ACC112 (cell line): ENCODE results near the gene SPEF2.

Experiments
- H2AFZ ChIP-seq: fragments of 200-600 bp; sonication (generic); one replicate; pipeline ENCODE4 v1.6.0; 2017; ENCODE audit warnings: antibody characterized with exemption, low read length; ENCODE audit not compliant: unreplicated experiment
- H3K27ac ChIP-seq: fragments of 200-600 bp; sonication (generic); 2 replicates; pipeline ENCODE4 v1.5.1; 2014; ENCODE audit warnings: low read depth, mild to moderate bottlenecking, antibody characterized with exemption, low read length, moderate library complexity
- H3K27me3 ChIP-seq: fragments of 200-600 bp; sonication (generic); 2 replicates; pipeline ENCODE4 v1.6.1; 2014; ENCODE audit warnings: mild to moderate bottlenecking, antibody characterized with exemption, low read length, moderate library complexity, mixed read lengths; ENCODE audit not compliant: insufficient read depth
- H3K36me3 ChIP-seq: fragments of 200-600 bp; sonication (generic); 2 replicates; pipeline ENCODE4 v1.6.1; 2016; ENCODE audit warnings: mild to moderate bottlenecking, antibody characterized with exemption, low read length, moderate library complexity, mixed read lengths; ENCODE audit not compliant: insufficient read depth
- H3K4me1 ChIP-seq: fragments of 200-600 bp; sonication (generic); one replicate; pipeline ENCODE4 v1.6.1; 2016; ENCODE audit warnings: low read length, mixed read lengths; ENCODE audit not compliant: insufficient read depth, unreplicated experiment, control insufficient read depth
- H3K4me3 ChIP-seq: fragments of 200-600 bp; sonication (generic); 2 replicates; pipeline ENCODE4 v1.5.1; 2014; ENCODE audit warnings: mild to moderate bottlenecking, low read depth, low read length
- H3K79me2 ChIP-seq: fragments of 200-600 bp; sonication (generic); one replicate; pipeline ENCODE4 v1.6.0; 2016; ENCODE audit warnings: low read length; ENCODE audit not compliant: control insufficient read depth, unreplicated experiment, insufficient read depth

Gene SPEF2

DNA sequence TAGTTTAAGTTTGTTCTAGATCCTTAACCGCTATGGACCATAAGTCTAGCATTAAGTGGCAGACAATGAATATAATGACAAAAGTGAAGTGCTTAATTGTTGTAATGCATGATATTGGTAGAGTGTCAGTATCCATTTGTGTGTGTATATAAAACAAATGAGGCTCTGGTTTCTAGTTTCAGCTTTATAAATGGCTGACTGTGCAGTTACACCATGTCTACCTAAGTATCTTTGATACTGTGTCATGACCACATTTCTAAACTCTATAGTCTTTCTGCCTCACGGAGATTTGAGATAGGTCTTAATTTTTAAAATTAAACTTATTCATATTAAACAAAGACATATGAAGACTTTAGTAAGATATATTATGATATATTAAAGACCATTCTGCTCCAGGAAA, 92.0 kb downstream of the SPEF2 start:
- no peak overlapping the region for H3K4me3 ChIP-seq
- no peaks in the 10 kb centered on the region for H3K79me2 ChIP-seq
- no peaks in the 10 kb centered on the region for H3K36me3 ChIP-seq
- H3K27me3 ChIP-seq, result no peaks in the 10 kb centered on the region
- no peak overlapping the region for H3K27ac ChIP-seq
- no peak overlapping the region for H2AFZ ChIP-seq
- no peaks in the 10 kb centered on the region for H3K4me1 ChIP-seq

DNA sequence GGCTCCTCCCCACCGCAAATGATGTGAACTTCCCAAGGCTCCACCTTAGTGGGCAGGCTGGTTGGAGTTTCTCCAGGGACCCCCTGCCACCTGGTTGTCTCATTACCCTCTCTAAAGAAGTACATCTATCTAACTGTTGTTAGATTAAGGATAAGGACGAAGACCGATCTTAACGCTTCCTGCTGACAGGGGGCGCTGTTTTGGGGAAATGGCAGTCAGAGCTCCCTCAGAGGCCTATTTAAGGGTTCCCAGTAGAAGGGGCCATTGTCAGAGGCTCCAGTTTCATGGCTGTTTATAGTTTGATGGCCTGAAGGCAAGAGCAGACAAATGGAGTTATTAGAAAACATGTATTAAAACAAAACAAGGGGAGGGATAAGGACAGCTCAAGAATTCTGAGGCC, 100.1 kb downstream of the SPEF2 start:
- no peak overlapping the region for H2AFZ ChIP-seq
- no peaks in the 10 kb centered on the region for H3K4me1 ChIP-seq
- H3K27me3 ChIP-seq, result no peaks in the 10 kb centered on the region
- H3K27ac ChIP-seq, result no peak overlapping the region
- H3K36me3 ChIP-seq, result no peaks in the 10 kb centered on the region
- no peak overlapping the region for H3K4me3 ChIP-seq
- no peaks in the 10 kb centered on the region for H3K79me2 ChIP-seq

DNA sequence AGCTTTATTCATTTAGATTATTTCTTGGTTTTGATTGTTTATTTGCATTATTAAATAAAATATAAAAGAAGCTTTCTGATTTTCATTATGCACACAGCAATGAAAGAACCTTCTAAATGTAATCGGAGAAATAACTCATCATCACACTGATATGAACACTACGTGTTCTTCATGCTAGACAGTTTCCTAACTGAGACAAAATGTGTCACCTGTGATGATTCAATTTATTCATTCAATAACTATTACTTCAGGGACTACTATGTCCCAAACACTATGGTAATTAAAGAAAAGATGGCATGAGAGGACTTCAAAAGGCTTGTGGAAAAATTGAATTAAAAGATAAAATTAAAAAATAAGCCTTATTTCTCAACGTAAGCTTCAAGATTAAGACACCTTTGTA, 118.1 kb downstream of the SPEF2 start:
- no peak overlapping the region for H3K4me3 ChIP-seq
- H3K27me3 ChIP-seq, result no peaks in the 10 kb centered on the region
- peaks cover 9% of the 10 kb centered on the region for H3K4me1 ChIP-seq
- H3K79me2 ChIP-seq, result no peaks in the 10 kb centered on the region
- H3K36me3 ChIP-seq, result no peaks in the 10 kb centered on the region
- H3K27ac ChIP-seq, result no peak overlapping the region
- no peak overlapping the region for H2AFZ ChIP-seq

DNA sequence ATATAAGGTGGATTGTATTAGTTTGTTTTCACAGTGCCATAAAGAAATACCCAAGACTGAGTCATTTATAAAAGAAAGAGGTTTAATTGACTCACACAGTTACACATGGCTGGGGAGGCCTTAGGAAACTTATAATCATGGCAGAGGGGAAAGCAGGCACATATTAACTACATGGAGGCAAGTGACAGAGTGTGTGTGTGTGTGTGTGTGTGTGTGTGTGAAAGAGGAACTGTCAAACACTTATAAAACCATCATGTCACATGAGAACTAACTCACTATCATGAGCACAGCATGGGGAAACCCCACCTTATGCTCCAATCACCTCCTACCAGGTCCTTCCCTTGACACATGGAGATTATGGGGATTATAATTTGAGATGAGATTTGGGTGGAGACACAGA, 118.6 kb downstream of the SPEF2 start:
- Histone ChIP-seq H3K27me3 (no peaks in the 10 kb centered on the region), H2AFZ (no peak overlapping the region), H3K4me3 (no peak overlapping the region), H3K27ac (no peak overlapping the region), H3K36me3 (no peaks in the 10 kb centered on the region), H3K4me1 (peaks cover 14% of the 10 kb centered on the region), H3K79me2 (no peaks in the 10 kb centered on the region)

DNA sequence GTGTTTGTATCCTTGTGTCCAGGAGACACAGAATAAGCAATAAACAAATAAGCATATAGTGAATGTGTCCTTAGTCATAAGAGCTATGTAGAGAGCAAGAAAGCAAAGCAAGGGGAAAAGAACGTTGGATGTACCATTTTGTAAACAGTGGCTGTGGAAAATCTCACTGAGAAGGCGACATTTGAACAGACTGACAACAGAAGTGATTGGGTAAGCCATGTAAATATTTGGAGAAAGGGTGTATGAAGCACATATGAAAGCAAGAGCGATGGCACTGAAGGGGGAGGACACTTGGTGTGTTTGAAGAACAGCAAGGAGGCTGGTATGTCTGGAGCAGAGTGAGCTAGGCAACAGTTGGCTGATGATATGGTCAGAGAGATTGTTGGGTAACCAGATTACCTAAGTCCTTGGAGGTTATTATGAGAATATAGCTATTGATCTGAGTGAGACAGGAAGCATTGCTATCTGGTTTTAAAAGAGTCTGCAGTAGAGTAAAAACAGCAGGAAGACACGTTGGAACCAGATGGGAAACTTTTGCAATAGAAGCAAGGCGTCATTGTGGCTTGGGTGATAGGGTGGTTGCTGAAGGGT, 123.6 kb downstream of the SPEF2 start:
- H3K36me3 ChIP-seq, result no peaks in the 10 kb centered on the region
- peak overlapping the region; percentile 77 for H3K27ac ChIP-seq

DNA sequence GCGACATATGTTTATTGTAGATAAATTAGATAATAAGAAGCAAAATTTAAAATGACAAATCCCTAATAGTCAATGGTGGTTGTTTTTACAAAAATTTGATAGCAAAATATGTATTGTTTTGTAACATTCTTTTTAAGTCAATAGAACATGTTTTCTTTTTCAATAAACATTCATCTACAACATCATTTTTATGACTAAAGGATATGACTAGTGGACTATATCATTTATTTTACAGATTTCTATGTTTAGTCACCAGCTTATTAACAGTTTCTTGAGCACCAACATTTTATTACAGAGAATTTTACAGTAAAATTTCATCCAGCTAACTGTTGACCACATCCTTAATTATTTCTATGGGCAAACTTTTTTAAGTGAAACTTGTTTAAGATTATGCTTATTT, 124.3 kb downstream of the SPEF2 start:
- Histone ChIP-seq H3K36me3 (no peaks in the 10 kb centered on the region), H3K27me3 (no peaks in the 10 kb centered on the region), H3K4me3 (peak overlapping the region; percentile 22; the same call in 1 of the 2 replicates), H3K4me1 (peaks cover 26% of the 10 kb centered on the region), H3K79me2 (no peaks in the 10 kb centered on the region), H2AFZ (no peak overlapping the region), H3K27ac (peak overlapping the region; percentile 77)

More for the DNA sequence above, 123.6 kb downstream of the SPEF2 start:
- peaks cover 26% of the 10 kb centered on the region for H3K4me1 ChIP-seq
- no peaks in the 10 kb centered on the region for H3K27me3 ChIP-seq
- H3K4me3 ChIP-seq, result peak overlapping the region; percentile 22; the same call in 1 of the 2 replicates
- H3K79me2 ChIP-seq, result no peaks in the 10 kb centered on the region
- H2AFZ ChIP-seq, result peak overlapping the region; percentile 71

DNA sequence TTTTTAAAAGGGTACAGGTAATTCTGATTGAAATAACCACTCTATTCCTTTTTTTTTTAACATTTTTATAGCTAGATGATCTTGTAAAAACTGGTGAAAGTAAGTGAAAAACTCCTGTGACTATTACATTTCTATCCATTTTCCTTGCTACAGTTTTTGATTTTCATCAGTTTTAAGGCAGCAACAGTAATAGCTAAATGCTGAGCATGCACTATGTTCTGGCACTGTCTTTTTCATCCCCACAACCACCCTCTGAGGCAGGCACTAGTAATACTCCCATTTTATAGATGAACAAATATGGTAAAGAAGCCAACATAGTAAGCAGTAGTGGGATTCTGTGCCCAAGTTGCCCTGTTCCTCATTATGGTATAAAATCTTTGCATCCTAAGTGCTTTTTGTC, 126.0 kb downstream of the SPEF2 start:
- Histone ChIP-seq H3K79me2 (no peaks in the 10 kb centered on the region), H3K27me3 (no peaks in the 10 kb centered on the region), H3K27ac (no peak overlapping the region), H3K36me3 (no peaks in the 10 kb centered on the region), H2AFZ (no peak overlapping the region), H3K4me1 (peaks cover 26% of the 10 kb centered on the region), H3K4me3 (no peak overlapping the region)

DNA sequence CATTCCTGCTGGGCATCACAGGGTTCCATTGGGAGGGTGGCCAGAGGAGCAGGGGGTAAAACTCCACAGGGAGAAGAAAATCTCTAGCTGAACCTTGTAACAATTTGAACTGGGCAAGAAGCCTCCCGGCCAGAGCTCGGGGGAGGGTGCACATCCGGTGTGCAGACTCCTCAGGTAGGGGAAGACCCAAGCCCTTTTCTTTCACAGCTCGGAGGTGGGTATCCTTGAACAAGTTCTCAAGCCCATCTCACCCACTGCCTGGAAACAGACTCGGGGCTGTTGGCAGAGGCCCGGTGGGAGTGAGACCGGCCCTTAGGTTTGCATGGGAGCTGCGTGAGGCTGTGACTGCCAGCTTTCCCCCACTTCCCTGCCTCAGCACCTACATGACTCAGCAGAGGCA, 127.5 kb downstream of the SPEF2 start:
- Histone ChIP-seq H3K4me1 (peaks cover 19% of the 10 kb centered on the region), H3K27me3 (no peaks in the 10 kb centered on the region), H3K27ac (no peak overlapping the region), H3K79me2 (no peaks in the 10 kb centered on the region), H3K4me3 (no peak overlapping the region), H3K36me3 (no peaks in the 10 kb centered on the region), H2AFZ (no peak overlapping the region)

DNA sequence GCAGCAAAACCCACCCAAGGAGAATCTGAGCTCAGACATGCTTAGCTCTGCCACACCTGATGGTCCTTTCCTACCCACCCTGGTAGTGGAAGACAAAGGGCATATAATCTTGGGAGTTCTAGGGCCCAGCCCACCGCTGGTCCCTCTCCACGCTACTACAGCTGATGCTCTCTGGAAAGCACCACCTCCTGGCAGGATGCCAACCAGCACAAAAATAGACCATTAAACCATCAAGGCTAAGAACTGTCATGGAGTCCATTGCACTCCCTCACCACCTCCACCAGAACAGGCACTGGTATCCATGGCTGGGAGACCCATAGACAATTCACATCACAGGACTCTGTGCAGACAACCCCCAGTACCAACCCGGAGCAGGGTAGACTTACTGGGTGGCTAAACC, 128.0 kb downstream of the SPEF2 start:
- Histone ChIP-seq H3K79me2 (no peaks in the 10 kb centered on the region), H3K27ac (no peak overlapping the region), H3K4me1 (peaks cover 17% of the 10 kb centered on the region), H3K36me3 (no peaks in the 10 kb centered on the region), H2AFZ (no peak overlapping the region), H3K4me3 (no peak overlapping the region), H3K27me3 (no peaks in the 10 kb centered on the region)

DNA sequence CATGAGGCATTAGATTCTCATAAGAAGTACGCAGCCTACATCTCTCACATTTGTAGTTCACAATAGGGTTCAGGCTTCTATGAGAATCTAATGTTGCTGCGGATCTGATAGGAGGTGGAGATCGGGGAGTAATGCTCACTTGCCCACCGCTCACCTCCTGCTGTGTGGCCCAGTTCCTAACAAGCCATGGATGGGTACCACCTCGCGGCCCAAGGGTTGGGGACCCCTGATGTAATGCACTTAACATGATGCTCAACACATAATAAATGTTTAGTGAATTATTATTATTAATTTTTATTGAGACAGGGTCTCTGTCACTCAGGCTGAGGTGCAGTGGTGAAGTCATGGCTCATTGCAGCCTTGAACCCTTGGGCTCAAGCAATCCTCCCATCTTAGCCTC, 134.3 kb downstream of the SPEF2 start:
- H2AFZ ChIP-seq, result no peak overlapping the region
- no peak overlapping the region for H3K4me3 ChIP-seq
- no peaks in the 10 kb centered on the region for H3K4me1 ChIP-seq
- no peaks in the 10 kb centered on the region for H3K79me2 ChIP-seq
- no peaks in the 10 kb centered on the region for H3K27me3 ChIP-seq
- no peak overlapping the region for H3K27ac ChIP-seq
- no peaks in the 10 kb centered on the region for H3K36me3 ChIP-seq

DNA sequence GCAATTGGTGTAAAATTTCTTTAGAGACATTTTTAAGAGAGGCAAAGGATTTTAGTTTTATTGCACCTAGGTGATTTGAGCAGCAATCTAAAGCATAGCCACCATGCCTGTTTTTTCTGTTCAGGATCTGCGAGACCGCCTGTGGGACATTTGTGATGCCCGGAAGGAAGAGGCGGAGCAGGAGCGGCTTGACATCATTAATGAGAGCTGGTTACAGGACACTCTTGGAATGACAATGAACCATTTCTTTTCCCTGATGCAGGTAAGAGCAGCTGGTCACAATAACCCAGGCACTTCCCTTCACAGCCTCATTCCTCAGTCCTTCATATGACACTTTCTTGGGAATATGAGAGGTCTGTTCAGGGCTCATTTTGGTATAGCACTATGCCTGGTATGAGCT, 135.8 kb downstream of the SPEF2 start:
- H3K4me1 ChIP-seq, result no peaks in the 10 kb centered on the region
- no peaks in the 10 kb centered on the region for H3K79me2 ChIP-seq
- H3K27me3 ChIP-seq, result no peaks in the 10 kb centered on the region
- H3K27ac ChIP-seq, result no peak overlapping the region
- H3K36me3 ChIP-seq, result no peaks in the 10 kb centered on the region
- H2AFZ ChIP-seq, result no peak overlapping the region
- no peak overlapping the region for H3K4me3 ChIP-seq
